Endothelial cell of umbilical vein (primary cell): ENCODE data around the gene TARDBP. TPM values are rescaled to one million over a fixed set of nuclear protein-coding genes. Genes with fewer than 3 reads are reported as not detected.

Experiments used
- BruUV-seq: library from RNA; stranded (reverse); fragments of 400-500 nt; replicated peaks from 2 replicates; lab custom pipeline; 2021; lab: Mats Ljungman, UMichigan
- CTCF ChIA-PET: fragments of 300-600, 350-600 bp; sonication (Branson Sonifier 250); formaldehyde crosslinking; loops from one replicate; lab custom pipeline; 2021; ENCODE audit warnings: antibody characterized with exemption, inconsistent platforms; lab: Charles Lee
- POLR2A ChIA-PET: fragments of 300-600, 350-600 bp; sonication (Branson Sonifier 250); formaldehyde crosslinking; loops from one replicate; lab custom pipeline; 2021; ENCODE audit warnings: antibody characterized with exemption, inconsistent platforms; lab: Charles Lee
- DNase-seq: peaks from one replicate; pipeline ENCODE4 v3.0.0-alpha.2; 2011; ENCODE audit warnings: low read depth, low spot score
- FAIRE-seq: peaks from 2 replicates; lab custom pipeline; 2011; peaks lifted over from hg19 to GRCh38; lab: Jason Lieb, UNC
- H2AFZ ChIP-seq: 2 replicates; pipeline ENCODE4 v1.6.0; 2012; ENCODE audit warnings: low read depth, low read length, control low read depth, inconsistent platforms
- H3K27ac ChIP-seq: 2 replicates; pipeline ENCODE4 v1.5.1; 2011; ENCODE audit warnings: low read depth, mild to moderate bottlenecking, control low read depth, low read length, moderate library complexity; ENCODE audit not compliant: insufficient read depth
- H3K27me3 ChIP-seq, 2 experiments: 2 replicates each; pipeline versions ENCODE4 v1.6.0 to v1.6.1; 2011; ENCODE audit warnings: low read length in 2 of 2, mixed read lengths in 1 of 2; ENCODE audit not compliant: control insufficient read depth in 2 of 2, insufficient read depth in 2 of 2
- H3K36me3 ChIP-seq, 2 experiments: 2 replicates in 1 of 2; 3 replicates in 1 of 2; pipeline ENCODE4 v1.5.1; 2011; ENCODE audit warnings: low read length in 2 of 2, mild to moderate bottlenecking in 1 of 2, moderate library complexity in 1 of 2; ENCODE audit not compliant: control insufficient read depth in 2 of 2, insufficient read depth in 2 of 2; ENCODE audit errors: extremely low read depth in 1 of 2
- H3K4me1 ChIP-seq: 3 replicates; pipeline ENCODE4 v1.5.1; 2011; ENCODE audit warnings: mild to moderate bottlenecking, low read length; ENCODE audit not compliant: control insufficient read depth, insufficient read depth; ENCODE audit errors: extremely low read depth
- H3K4me2 ChIP-seq: 2 replicates; pipeline ENCODE4 v1.6.1; 2011; ENCODE audit warnings: low read length, control low read depth, mixed read lengths; ENCODE audit not compliant: insufficient read depth
- H3K4me3 ChIP-seq, 3 experiments: fragments of 200-600 bp in 1 of 3; sonication (generic), shearing (Covaris generic) in 1 of 3; replicated peaks in 1 of 3; 2 replicates each; pipeline ENCODE4 v1.5.1; 2011 to 2016; ENCODE audit warnings: control low read depth in 3 of 3, low read length in 3 of 3, mild to moderate bottlenecking in 2 of 3, inconsistent platforms in 1 of 3, low read depth in 1 of 3, moderate library complexity in 1 of 3; ENCODE audit not compliant: insufficient read depth in 1 of 3
- H3K79me2 ChIP-seq: 2 replicates; pipeline ENCODE4 v1.6.0; 2012; ENCODE audit warnings: low read length, inconsistent platforms; ENCODE audit not compliant: control insufficient read depth, insufficient read depth
- H3K9ac ChIP-seq: replicated peaks from 2 replicates; pipeline ENCODE3; 2011; ENCODE audit warnings: low read length, control low read depth; ENCODE audit not compliant: insufficient read depth; ENCODE audit errors: extremely low read depth
- H3K9me1 ChIP-seq: replicated peaks from 3 replicates; pipeline ENCODE4 v1.6.0; 2011; ENCODE audit warnings: mild to moderate bottlenecking, low read length; ENCODE audit not compliant: control insufficient read depth, insufficient read depth; ENCODE audit errors: extremely low read depth
- H3K9me3 ChIP-seq: replicated peaks from 2 replicates; pipeline ENCODE4 v1.5.1; 2012; ENCODE audit warnings: low read length, inconsistent platforms; ENCODE audit not compliant: control insufficient read depth, insufficient read depth
- H4K20me1 ChIP-seq: replicated peaks from 2 replicates; pipeline ENCODE3; 2011; ENCODE audit warnings: mild to moderate bottlenecking, low read length; ENCODE audit not compliant: control insufficient read depth, insufficient read depth; ENCODE audit errors: extremely low read depth
- CTCF ChIP-seq, 2 donors: IDR thresholded peaks; 1 replicate in 1 of 2; 2 replicates in 1 of 2; pipeline ENCODE4 v1.5.1; 2011; ENCODE audit warnings: low read length in 2 of 2, mild to moderate bottlenecking in 2 of 2, moderate library complexity in 2 of 2, control low read depth in 1 of 2, inconsistent platforms in 1 of 2, low read depth in 1 of 2; ENCODE audit not compliant: insufficient read depth in 1 of 2; ENCODE audit errors: extremely low read depth in 1 of 2
- MAX ChIP-seq: IDR thresholded peaks from 2 replicates; pipeline ENCODE4 v1.6.1; 2011; ENCODE audit not compliant: insufficient read depth, insufficient read length
- POLR2AphosphoS5 ChIP-seq: IDR thresholded peaks from 2 replicates; pipeline ENCODE4 v1.6.1; 2012; ENCODE audit warnings: low read depth, mild to moderate bottlenecking, control low read depth, low read length, moderate library complexity; ENCODE audit not compliant: insufficient read depth
- dilution Hi-C: fragments of 300-500 bp; cut with MboI; formaldehyde crosslinking; loops from one replicate; pipeline ENCODE4 v1.15.0; 2019; ENCODE audit warnings: low sequenced_read_pairs; ENCODE audit not compliant: extremely low pct_ligation_motif_present
- intact Hi-C: fragments of 100-400 bp; cut with micrococcal nuclease; formaldehyde crosslinking; loops from one replicate; pipeline ENCODE4 v1.10.0; 2022
- polyA plus RNA-seq, 4 experiments: library from polyadenylated mRNA; depleted of rRNA in 3 of 4; stranded (reverse) in 3 of 4; unstranded in 1 of 4; fragments of >200 nt; gene quantifications; 2 replicates each; pipeline versions ENCODE4 v1.2.1 to v1.2.3, GENCODE V29; 2011 to 2012; ENCODE audit warnings: missing spikeins in 1 of 4
- total RNA-seq: library from RNA; stranded (reverse); gene quantifications from 2 replicates; pipeline ENCODE4 v1.2.3, GENCODE V29; 2021

Gene TARDBP
- total and polyA plus RNA-seq, 2 donors (not counting 3 experiments of a cell fraction or from before 2014, with no cell fraction given), result 106 to 183 TPM

- dilution Hi-C loops, result no loop called here
- no peak overlapping the region for H2AFZ ChIP-seq
- H3K9me3 ChIP-seq, result no peaks in the 10 kb centered on the region
- H3K9ac ChIP-seq, result no peak overlapping the region
- H3K79me2 ChIP-seq, result no peaks in the 10 kb centered on the region
- CTCF ChIA-PET, result no interaction called here
- no peak overlapping the region for H3K4me2 ChIP-seq
- H3K36me3 ChIP-seq, result peaks cover 29 to 51% of the 10 kb centered on the region in 2 experiments
- no peaks in the 10 kb centered on the region for H3K4me1 ChIP-seq
- no peak for TF ChIP-seq POLR2AphosphoS5
- TF ChIP-seq MAX, result no peak
- no peak for TF ChIP-seq CTCF (IDR thresholded peaks at IDR 0.05; ENCODE audit: extremely low read depth in 1 of 2, insufficient read depth in 1 of 2, low read depth in 1 of 2, low read length in 2 of 2)
- intact Hi-C loops, result no loop called here
- no peaks in the 10 kb centered on the region for H4K20me1 ChIP-seq
- H3K9me1 ChIP-seq, result no peaks in the 10 kb centered on the region
- FAIRE-seq, result no peak
- POLR2A ChIA-PET, result no interaction called here
- H3K27ac ChIP-seq, result no peak overlapping the region
- DNase-seq, result no peak
- no TSS peak for BruUV-seq
- H3K4me3 ChIP-seq, result no peak overlapping the region
- H3K27me3 ChIP-seq, result no peaks in the 10 kb centered on the region
Measured at GRCh38 chr1:11067716-11068599, 55.5 kb downstream of the TARDBP start.
